SK-N-SH treated with all-trans-retinoic acid at 6 μM for 48 hours (cell line): Measurements from ENCODE around the gene GSG1L.

ENCODE experiments used
- ATAC-seq: fragments of 200-7000 bp; cut with Tn5 transposase; 3 replicates; pipeline ENCODE4 v1.9.1; 2020; ENCODE audit warnings: mild to moderate bottlenecking, moderate library complexity
- ARNTL ChIP-seq: fragments of 450-650 bp; formaldehyde crosslinking; IDR thresholded peaks from 2 replicates; pipeline ENCODE4 v1.5.0; 2020; ENCODE audit warnings: low read depth, mild to moderate bottlenecking, moderate library complexity, borderline replicate concordance
- BACH2 ChIP-seq: fragments of 250-450 bp; sonication (Bioruptor Pico); IDR thresholded peaks from 2 replicates; pipeline ENCODE4 v1.9.0; 2021; ENCODE audit warnings: mild to moderate bottlenecking, borderline replicate concordance
- CSDC2 ChIP-seq: fragments of 250-450 bp; sonication (Bioruptor Pico); IDR thresholded peaks from 2 replicates; pipeline ENCODE4 v1.5.0; 2020; ENCODE audit warnings: mild to moderate bottlenecking, moderate library complexity
- ESRRG ChIP-seq: fragments of 250-450 bp; sonication (Bioruptor Pico); IDR thresholded peaks from 2 replicates; pipeline ENCODE4 v1.6.1; 2021; ENCODE audit warnings: mild to moderate bottlenecking
- GLIS3 ChIP-seq: fragments of 250-450 bp; sonication (Bioruptor Pico); IDR thresholded peaks from 2 replicates; pipeline ENCODE4 v1.5.0; 2020; ENCODE audit warnings: mild to moderate bottlenecking, moderate library complexity
- ISL1 ChIP-seq: fragments of 250-450 bp; sonication (Bioruptor Pico); IDR thresholded peaks from 2 replicates; pipeline ENCODE4 v2.1.2; 2022; ENCODE audit warnings: mild to moderate bottlenecking, moderate library complexity
- OSR1 ChIP-seq: fragments of 250-450 bp; sonication (Bioruptor Pico); IDR thresholded peaks from 2 replicates; pipeline ENCODE4 v1.8.0; 2022; ENCODE audit warnings: moderate library complexity, mild to moderate bottlenecking, inconsistent platforms
- SNAI2 ChIP-seq: fragments of 250-450 bp; sonication (Bioruptor Pico); IDR thresholded peaks from 2 replicates; pipeline ENCODE4 v1.5.0; 2020; ENCODE audit warnings: mild to moderate bottlenecking, moderate library complexity
- TCF4 ChIP-seq: fragments of 250-450 bp; sonication (Bioruptor Pico); IDR thresholded peaks from 2 replicates; pipeline ENCODE4 v1.8.0; 2021; ENCODE audit warnings: mild to moderate bottlenecking, moderate library complexity, borderline replicate concordance
- TOX ChIP-seq: fragments of 250-450 bp; sonication (Bioruptor Pico); IDR thresholded peaks from 2 replicates; pipeline ENCODE4 v1.8.0; 2021; ENCODE audit warnings: mild to moderate bottlenecking, moderate library complexity, borderline replicate concordance
- ZC3H10 ChIP-seq: fragments of 250-450 bp; sonication (Bioruptor Pico); IDR thresholded peaks from 2 replicates; pipeline ENCODE4 v1.5.1; 2021; ENCODE audit warnings: mild to moderate bottlenecking, moderate library complexity
- ZFP3 ChIP-seq: fragments of 250-450 bp; sonication (Bioruptor Pico); IDR thresholded peaks from 2 replicates; pipeline ENCODE4 v1.5.0; 2020; ENCODE audit warnings: mild to moderate bottlenecking, moderate library complexity
- ZFP30 ChIP-seq: fragments of 450-650 bp; formaldehyde crosslinking; IDR thresholded peaks from 2 replicates; pipeline ENCODE4 v1.5.0; 2022; ENCODE audit warnings: mild to moderate bottlenecking, moderate library complexity
- ZNF565 ChIP-seq: fragments of 450-650 bp; formaldehyde crosslinking; conservative IDR thresholded peaks from 2 replicates; pipeline ENCODE4 v1.5.0; 2020; ENCODE audit warnings: low read depth, mild to moderate bottlenecking, moderate library complexity
- ZNF70 ChIP-seq: fragments of 450-650 bp; formaldehyde crosslinking; IDR thresholded peaks from 2 replicates; pipeline ENCODE4 v1.5.0; 2020; ENCODE audit warnings: mild to moderate bottlenecking, moderate library complexity
- ZNF8 ChIP-seq: fragments of 450-650 bp; formaldehyde crosslinking; IDR thresholded peaks from 2 replicates; pipeline ENCODE4 v1.5.0; 2020; ENCODE audit warnings: mild to moderate bottlenecking, moderate library complexity
- TF ChIP-seq, protein P1 (sequence below): fragments of 250-450 bp; sonication (Bioruptor Pico); IDR thresholded peaks from 2 replicates; pipeline ENCODE4 v1.5.0; 2020; ENCODE audit warnings: mild to moderate bottlenecking, moderate library complexity
- TF ChIP-seq, protein P2 (sequence below): fragments of 250-450 bp; sonication (Bioruptor Pico); IDR thresholded peaks from 2 replicates; pipeline ENCODE4 v1.8.0; 2020; ENCODE audit warnings: mild to moderate bottlenecking, moderate library complexity, borderline replicate concordance
- TF ChIP-seq, protein P3 (sequence below): fragments of 250-450 bp; sonication (Bioruptor Pico); IDR thresholded peaks from 2 replicates; pipeline ENCODE4 v1.8.0; 2021; ENCODE audit warnings: low read depth, mild to moderate bottlenecking, moderate library complexity, borderline replicate concordance
- TF ChIP-seq, protein P4 (sequence below): fragments of 250-450 bp; sonication (Bioruptor Pico); IDR thresholded peaks from 2 replicates; pipeline ENCODE4 v1.5.1; 2021; ENCODE audit warnings: mild to moderate bottlenecking, moderate library complexity

Gene GSG1L

DNA sequence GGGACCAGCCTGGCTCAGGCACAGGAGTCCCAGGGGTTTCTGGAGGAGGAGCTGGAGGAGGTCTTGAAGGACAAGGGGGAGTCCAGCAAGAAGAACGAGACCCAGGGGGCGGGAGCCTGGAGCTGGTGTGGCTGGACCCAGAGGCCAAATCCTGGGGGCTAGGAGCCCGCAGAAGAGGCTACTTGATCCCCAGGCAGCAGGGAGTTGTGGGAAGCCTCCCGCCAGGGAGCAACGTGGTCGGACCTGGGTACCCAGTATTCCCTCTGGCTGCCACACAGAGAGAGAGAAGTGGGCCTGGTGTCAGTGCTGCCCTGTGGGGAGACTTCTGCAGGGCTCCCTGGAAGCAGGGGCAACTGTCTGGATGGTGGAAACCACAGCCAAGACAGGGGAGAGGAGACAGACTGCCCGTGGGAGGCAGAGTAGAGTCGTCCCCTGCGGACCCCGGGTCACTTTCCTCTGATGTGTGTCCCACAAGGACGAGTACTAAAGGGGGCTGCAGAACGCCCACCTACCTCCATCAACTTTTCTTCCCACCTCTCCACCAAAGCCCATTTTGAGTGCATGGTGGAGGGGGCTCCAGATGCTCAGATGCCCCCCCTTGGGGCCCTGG, 160.4 kb downstream of the GSG1L start:
- ATAC-seq: no peak
- TF ChIP-seq SNAI2 (no peak), ZNF565 (CRISPR knock-in tag) (no peak), ZFP3 (no peak), BACH2 (CRISPR knock-in tag) (no peak), CSDC2 (CRISPR knock-in tag) (no peak), ZC3H10 (no peak)
- TF ChIP-seq, all 23 proteins: peak for 0

DNA sequence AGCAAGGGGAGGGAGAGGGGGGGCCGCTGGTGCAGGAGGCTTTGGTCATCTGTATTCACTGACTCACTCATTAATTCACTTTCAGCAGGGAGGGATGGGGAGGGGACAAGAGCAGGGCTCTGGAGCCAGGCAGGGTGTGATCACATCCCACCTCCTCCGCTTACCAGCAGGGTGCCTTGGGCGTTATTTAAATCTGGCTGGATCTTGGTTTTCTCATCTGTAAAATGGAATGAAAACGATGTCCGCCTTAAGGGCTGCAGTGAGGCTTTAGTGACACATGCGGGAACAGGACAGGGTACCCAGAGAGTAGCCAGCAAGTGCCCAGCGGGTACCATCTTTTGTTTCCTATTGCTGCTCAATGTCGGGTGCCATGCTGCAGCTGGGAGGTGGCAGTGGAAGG, 161.0 kb downstream of the GSG1L start:
- no peak for ATAC-seq

DNA sequence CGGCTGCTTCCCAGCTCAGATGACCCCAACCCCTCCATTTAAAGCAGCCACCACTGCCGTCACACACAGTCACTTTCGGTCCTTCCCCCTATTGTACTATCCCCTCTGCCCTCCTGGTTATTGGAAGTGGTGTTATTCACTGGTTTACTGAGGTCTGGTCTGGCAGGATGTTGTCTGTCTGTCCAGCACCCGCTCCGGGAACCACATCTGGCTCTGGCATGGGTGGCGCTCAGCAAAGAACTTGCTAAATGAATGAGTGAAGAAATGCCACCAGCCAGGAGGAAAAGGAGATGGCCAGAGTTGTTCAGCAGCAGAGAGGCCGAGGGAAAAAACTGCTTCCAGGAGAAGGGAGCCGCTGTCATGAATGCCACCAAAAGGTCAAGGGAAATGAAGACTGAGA, 161.6 kb downstream of the GSG1L start:
- no peak for ATAC-seq
- TF ChIP-seq ZNF8 (CRISPR knock-in tag): no peak
- TF ChIP-seq, protein P1, sequence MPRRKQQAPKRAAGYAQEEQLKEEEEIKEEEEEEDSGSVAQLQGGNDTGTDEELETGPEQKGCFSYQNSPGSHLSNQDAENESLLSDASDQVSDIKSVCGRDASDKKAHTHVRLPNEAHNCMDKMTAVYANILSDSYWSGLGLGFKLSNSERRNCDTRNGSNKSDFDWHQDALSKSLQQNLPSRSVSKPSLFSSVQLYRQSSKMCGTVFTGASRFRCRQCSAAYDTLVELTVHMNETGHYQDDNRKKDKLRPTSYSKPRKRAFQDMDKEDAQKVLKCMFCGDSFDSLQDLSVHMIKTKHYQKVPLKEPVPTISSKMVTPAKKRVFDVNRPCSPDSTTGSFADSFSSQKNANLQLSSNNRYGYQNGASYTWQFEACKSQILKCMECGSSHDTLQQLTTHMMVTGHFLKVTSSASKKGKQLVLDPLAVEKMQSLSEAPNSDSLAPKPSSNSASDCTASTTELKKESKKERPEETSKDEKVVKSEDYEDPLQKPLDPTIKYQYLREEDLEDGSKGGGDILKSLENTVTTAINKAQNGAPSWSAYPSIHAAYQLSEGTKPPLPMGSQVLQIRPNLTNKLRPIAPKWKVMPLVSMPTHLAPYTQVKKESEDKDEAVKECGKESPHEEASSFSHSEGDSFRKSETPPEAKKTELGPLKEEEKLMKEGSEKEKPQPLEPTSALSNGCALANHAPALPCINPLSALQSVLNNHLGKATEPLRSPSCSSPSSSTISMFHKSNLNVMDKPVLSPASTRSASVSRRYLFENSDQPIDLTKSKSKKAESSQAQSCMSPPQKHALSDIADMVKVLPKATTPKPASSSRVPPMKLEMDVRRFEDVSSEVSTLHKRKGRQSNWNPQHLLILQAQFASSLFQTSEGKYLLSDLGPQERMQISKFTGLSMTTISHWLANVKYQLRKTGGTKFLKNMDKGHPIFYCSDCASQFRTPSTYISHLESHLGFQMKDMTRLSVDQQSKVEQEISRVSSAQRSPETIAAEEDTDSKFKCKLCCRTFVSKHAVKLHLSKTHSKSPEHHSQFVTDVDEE (CRISPR knock-in tag): no peak
- no peak for TF ChIP-seq ESRRG
- TF ChIP-seq ZFP30 (CRISPR knock-in tag): no peak
- TF ChIP-seq ZNF565 (CRISPR knock-in tag): no peak
- TF ChIP-seq ZC3H10: no peak
- no peak for TF ChIP-seq ISL1
- TF ChIP-seq GLIS3 (CRISPR knock-in tag): no peak
- no peak for TF ChIP-seq BACH2 (CRISPR knock-in tag)
- TF ChIP-seq TOX (CRISPR knock-in tag): no peak
- no peak for TF ChIP-seq OSR1
- TF ChIP-seq, protein P2, sequence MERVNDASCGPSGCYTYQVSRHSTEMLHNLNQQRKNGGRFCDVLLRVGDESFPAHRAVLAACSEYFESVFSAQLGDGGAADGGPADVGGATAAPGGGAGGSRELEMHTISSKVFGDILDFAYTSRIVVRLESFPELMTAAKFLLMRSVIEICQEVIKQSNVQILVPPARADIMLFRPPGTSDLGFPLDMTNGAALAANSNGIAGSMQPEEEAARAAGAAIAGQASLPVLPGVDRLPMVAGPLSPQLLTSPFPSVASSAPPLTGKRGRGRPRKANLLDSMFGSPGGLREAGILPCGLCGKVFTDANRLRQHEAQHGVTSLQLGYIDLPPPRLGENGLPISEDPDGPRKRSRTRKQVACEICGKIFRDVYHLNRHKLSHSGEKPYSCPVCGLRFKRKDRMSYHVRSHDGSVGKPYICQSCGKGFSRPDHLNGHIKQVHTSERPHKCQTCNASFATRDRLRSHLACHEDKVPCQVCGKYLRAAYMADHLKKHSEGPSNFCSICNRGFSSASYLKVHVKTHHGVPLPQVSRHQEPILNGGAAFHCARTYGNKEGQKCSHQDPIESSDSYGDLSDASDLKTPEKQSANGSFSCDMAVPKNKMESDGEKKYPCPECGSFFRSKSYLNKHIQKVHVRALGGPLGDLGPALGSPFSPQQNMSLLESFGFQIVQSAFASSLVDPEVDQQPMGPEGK (CRISPR knock-in tag): no peak
- TF ChIP-seq TCF4 (CRISPR knock-in tag): no peak
- no peak for TF ChIP-seq ZFP3

More for the DNA sequence above, 161.0 kb downstream of the GSG1L start:
- TF ChIP-seq ZFP3: no peak
- no peak for TF ChIP-seq ARNTL (CRISPR knock-in tag)
- TF ChIP-seq, protein P3, sequence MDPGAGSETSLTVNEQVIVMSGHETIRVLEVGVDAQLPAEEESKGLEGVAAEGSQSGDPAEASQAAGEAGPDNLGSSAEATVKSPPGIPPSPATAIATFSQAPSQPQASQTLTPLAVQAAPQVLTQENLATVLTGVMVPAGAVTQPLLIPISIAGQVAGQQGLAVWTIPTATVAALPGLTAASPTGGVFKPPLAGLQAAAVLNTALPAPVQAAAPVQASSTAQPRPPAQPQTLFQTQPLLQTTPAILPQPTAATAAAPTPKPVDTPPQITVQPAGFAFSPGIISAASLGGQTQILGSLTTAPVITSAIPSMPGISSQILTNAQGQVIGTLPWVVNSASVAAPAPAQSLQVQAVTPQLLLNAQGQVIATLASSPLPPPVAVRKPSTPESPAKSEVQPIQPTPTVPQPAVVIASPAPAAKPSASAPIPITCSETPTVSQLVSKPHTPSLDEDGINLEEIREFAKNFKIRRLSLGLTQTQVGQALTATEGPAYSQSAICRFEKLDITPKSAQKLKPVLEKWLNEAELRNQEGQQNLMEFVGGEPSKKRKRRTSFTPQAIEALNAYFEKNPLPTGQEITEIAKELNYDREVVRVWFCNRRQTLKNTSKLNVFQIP: no peak
- TF ChIP-seq TCF4 (CRISPR knock-in tag): no peak
- TF ChIP-seq ZNF70 (CRISPR knock-in tag): no peak
- TF ChIP-seq ISL1: no peak
- TF ChIP-seq, protein P4, sequence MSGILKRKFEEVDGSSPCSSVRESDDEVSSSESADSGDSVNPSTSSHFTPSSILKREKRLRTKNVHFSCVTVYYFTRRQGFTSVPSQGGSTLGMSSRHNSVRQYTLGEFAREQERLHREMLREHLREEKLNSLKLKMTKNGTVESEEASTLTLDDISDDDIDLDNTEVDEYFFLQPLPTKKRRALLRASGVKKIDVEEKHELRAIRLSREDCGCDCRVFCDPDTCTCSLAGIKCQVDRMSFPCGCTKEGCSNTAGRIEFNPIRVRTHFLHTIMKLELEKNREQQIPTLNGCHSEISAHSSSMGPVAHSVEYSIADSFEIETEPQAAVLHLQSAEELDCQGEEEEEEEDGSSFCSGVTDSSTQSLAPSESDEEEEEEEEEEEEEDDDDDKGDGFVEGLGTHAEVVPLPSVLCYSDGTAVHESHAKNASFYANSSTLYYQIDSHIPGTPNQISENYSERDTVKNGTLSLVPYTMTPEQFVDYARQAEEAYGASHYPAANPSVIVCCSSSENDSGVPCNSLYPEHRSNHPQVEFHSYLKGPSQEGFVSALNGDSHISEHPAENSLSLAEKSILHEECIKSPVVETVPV (CRISPR knock-in tag): no peak
- TF ChIP-seq ESRRG: no peak
- no peak for TF ChIP-seq ZNF565 (CRISPR knock-in tag)
- no peak for TF ChIP-seq ZNF8 (CRISPR knock-in tag)
- no peak for TF ChIP-seq TOX (CRISPR knock-in tag)
- TF ChIP-seq, protein P1 (CRISPR knock-in tag): no peak
- TF ChIP-seq, protein P2 (CRISPR knock-in tag): no peak
- no peak for TF ChIP-seq ZC3H10
- no peak for TF ChIP-seq ZFP30 (CRISPR knock-in tag)
- no peak for TF ChIP-seq SNAI2
- TF ChIP-seq OSR1: no peak
- no peak for TF ChIP-seq GLIS3 (CRISPR knock-in tag)
